Loucy (cell line): ENCODE data around the gene IFI27L2.

Source experiments
- H2AFZ ChIP-seq: fragments of 200-600 bp; sonication (generic); 2 replicates; pipeline ENCODE4 v1.6.0; 2016; ENCODE audit warnings: antibody characterized with exemption, mild to moderate bottlenecking, low read length, moderate library complexity
- H3F3A ChIP-seq: fragments of 200-600 bp; 2 replicates; pipeline ENCODE4 v1.6.0; 2016; ENCODE audit warnings: antibody characterized with exemption, low read depth, mild to moderate bottlenecking
- H3K27me3 ChIP-seq: fragments of 200-600 bp; sonication (generic); 2 replicates; pipeline ENCODE4 v1.6.1; 2014; ENCODE audit warnings: low read length, mild to moderate bottlenecking; ENCODE audit not compliant: insufficient read depth, poor library complexity, severe bottlenecking
- H3K36me3 ChIP-seq: fragments of 200-600 bp; sonication (generic); 2 replicates; pipeline ENCODE4 v1.6.1; 2016; ENCODE audit warnings: low read length; ENCODE audit not compliant: insufficient read depth
- H3K4me1 ChIP-seq: fragments of 200-600 bp; sonication (generic); 2 replicates; pipeline ENCODE4 v1.5.1; 2014; ENCODE audit warnings: low read length, mild to moderate bottlenecking; ENCODE audit not compliant: insufficient read depth, poor library complexity, severe bottlenecking
- H3K4me2 ChIP-seq: fragments of 200-600 bp; sonication (generic); 2 replicates; pipeline ENCODE4 v1.6.0; 2014; ENCODE audit warnings: antibody characterized with exemption, low read length, low read depth, mild to moderate bottlenecking; ENCODE audit not compliant: poor library complexity, severe bottlenecking
- H3K4me3 ChIP-seq: fragments of 200-600 bp; sonication (generic); 2 replicates; pipeline ENCODE4 v1.5.1; 2014; ENCODE audit warnings: low read length, mild to moderate bottlenecking, mixed read lengths; ENCODE audit not compliant: poor library complexity, severe bottlenecking
- H3K79me2 ChIP-seq: fragments of 200-600 bp; sonication (generic); 2 replicates; pipeline ENCODE4 v1.6.1; 2014; ENCODE audit warnings: low read length; ENCODE audit not compliant: insufficient read depth
- H3K9ac ChIP-seq: fragments of 200-600 bp; sonication (generic); 2 replicates; pipeline ENCODE4 v1.6.0; 2014; ENCODE audit warnings: mild to moderate bottlenecking, low read depth, low read length, moderate library complexity; ENCODE audit not compliant: poor library complexity, severe bottlenecking
- H3K9me2 ChIP-seq: fragments of 200-600 bp; sonication (generic); replicated peaks from 2 replicates; pipeline ENCODE4 v1.6.1; 2016; ENCODE audit warnings: low read depth, low read length, mixed read lengths
- H3K9me3 ChIP-seq: fragments of 200-600 bp; sonication (generic); 2 replicates; pipeline ENCODE4 v1.6.1; 2014; ENCODE audit warnings: mild to moderate bottlenecking, antibody characterized with exemption, low read length, low read depth; ENCODE audit not compliant: insufficient read depth
- H4K20me1 ChIP-seq: fragments of 200-600 bp; sonication (generic); 2 replicates; pipeline ENCODE4 v1.6.0; 2014; ENCODE audit warnings: antibody characterized with exemption, low read length, mild to moderate bottlenecking; ENCODE audit not compliant: insufficient read depth, poor library complexity, severe bottlenecking
- CTCF ChIP-seq: fragments of 200-600 bp; sonication (generic); conservative IDR thresholded peaks from 2 replicates; pipeline ENCODE4 v1.5.1; 2014; ENCODE audit warnings: mild to moderate bottlenecking, antibody characterized with exemption, low read length
- EZH2phosphoT487 ChIP-seq: fragments of 200-600 bp; IDR thresholded peaks from 2 replicates; pipeline ENCODE4 v1.6.1; 2018; ENCODE audit warnings: antibody characterized with exemption, mild to moderate bottlenecking, moderate library complexity, borderline replicate concordance

The IFI27L2 gene

GRCh38 chr14:94109915-94110250, 19.5 kb downstream of the IFI27L2 start:
- Histone ChIP-seq H3K9ac (no peak overlapping the region), H3K27me3 (no peaks in the 10 kb centered on the region), H3K36me3 (no peaks in the 10 kb centered on the region), H3K9me2 (no peaks in the 10 kb centered on the region), H3F3A (no peaks in the 10 kb centered on the region), H2AFZ (no peak overlapping the region), H3K4me3 (no peak overlapping the region), H3K4me2 (no peak overlapping the region), H3K4me1 (no peaks in the 10 kb centered on the region), H3K79me2 (no peaks in the 10 kb centered on the region), H4K20me1 (no peaks in the 10 kb centered on the region), H3K9me3 (no peaks in the 10 kb centered on the region)
- TF ChIP-seq EZH2phosphoT487: no peak
- no peak for TF ChIP-seq CTCF

DNA sequence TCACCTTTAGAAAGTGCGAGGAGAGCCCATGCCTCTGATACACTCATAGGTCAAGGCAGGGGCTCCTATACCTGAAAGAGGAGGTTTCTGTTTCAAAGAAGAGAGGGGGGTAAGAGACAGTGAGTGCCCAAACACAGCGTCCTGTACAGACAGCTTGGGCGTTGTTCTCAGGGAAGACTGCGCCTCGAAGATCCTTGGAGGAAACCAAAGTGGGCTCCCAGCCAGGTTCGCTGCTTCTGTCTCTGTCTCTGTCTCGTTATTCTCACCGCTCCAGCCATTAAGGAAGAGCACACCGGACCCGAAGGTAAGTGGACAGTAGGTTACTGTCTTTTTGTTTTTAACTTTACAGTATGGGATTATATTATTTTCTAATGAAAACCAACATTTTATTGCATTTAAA, 24.7 kb downstream of the IFI27L2 start:
- Histone ChIP-seq H3K27me3 (no peaks in the 10 kb centered on the region), H3K9me3 (no peaks in the 10 kb centered on the region), H3K9ac (no peak overlapping the region), H3K4me2 (no peak overlapping the region), H3K4me1 (no peaks in the 10 kb centered on the region), H3K79me2 (no peaks in the 10 kb centered on the region), H3F3A (no peaks in the 10 kb centered on the region), H3K9me2 (no peaks in the 10 kb centered on the region), H4K20me1 (no peaks in the 10 kb centered on the region), H3K4me3 (no peak overlapping the region), H3K36me3 (no peaks in the 10 kb centered on the region), H2AFZ (no peak overlapping the region)
- TF ChIP-seq CTCF (no peak), EZH2phosphoT487 (no peak)

GRCh38 chr14:94103554-94104150, 25.8 kb downstream of the IFI27L2 start:
- H2AFZ ChIP-seq: no peak overlapping the region
- no peaks in the 10 kb centered on the region for H3K36me3 ChIP-seq
- TF ChIP-seq EZH2phosphoT487 (no peak), CTCF (no peak)
- no peaks in the 10 kb centered on the region for H3K27me3 ChIP-seq
- no peaks in the 10 kb centered on the region for H3K9me2 ChIP-seq
- no peak overlapping the region for H3K4me3 ChIP-seq
- H3K4me2 ChIP-seq: no peak overlapping the region
- no peaks in the 10 kb centered on the region for H4K20me1 ChIP-seq
- no peaks in the 10 kb centered on the region for H3K79me2 ChIP-seq
- no peaks in the 10 kb centered on the region for H3K9me3 ChIP-seq
- H3K4me1 ChIP-seq: no peaks in the 10 kb centered on the region
- H3F3A ChIP-seq: no peaks in the 10 kb centered on the region
- no peak overlapping the region for H3K9ac ChIP-seq
